Jurkat, Clone E6-1 (cell line): ENCODE measurements around the gene IFT57. TPM values are rescaled to one million over a fixed set of nuclear protein-coding genes. Genes with fewer than 3 reads are reported as not detected.
A peak's percentile ranks its signal among the peaks of the same experiment; 100 is the strongest.
"Not testable (repeated sequence)": the region's sequence is repeated elsewhere in the genome, so short reads cannot be mapped to it uniquely, and the experiment has no call there.

Experiments
- DNase-seq: peaks from one replicate; pipeline ENCODE4 v3.0.0-alpha.2; 2011; ENCODE audit warnings: low read depth, low spot score
- H3K4me3 ChIP-seq: 2 replicates; pipeline ENCODE4 v1.5.1; 2011; ENCODE audit warnings: mild to moderate bottlenecking, low read length, control low read depth, moderate library complexity
- polyA plus RNA-seq: library from polyadenylated mRNA; unstranded; fragments of >200 nt; gene quantifications from one replicate; pipeline ENCODE4 v1.2.1, GENCODE V29; 2012; ENCODE audit warnings: missing spikeins; ENCODE audit not compliant: insufficient read length, insufficient read depth

Gene IFT57
- polyA plus RNA-seq: 13.5 TPM

GRCh38 chr3:108221911-108222852 lies at the start of gene IFT57:
TSS of gene IFT57 (minus strand) at chr3:108222424. CDS start at chr3:108222322, 102 bp downstream.
- DNase-seq: peak; percentile 93
- H3K4me3 ChIP-seq: peak within 1 kb of the TSS; percentile 58

- H3K4me3 ChIP-seq: no peak overlapping the region
- DNase-seq: no peak
Measured at GRCh38 chr3:108271626-108272025, 49.4 kb upstream of the IFT57 start.

GRCh38 chr3:108268235-108268634 lies 46.0 kb upstream of the IFT57 start:
- not testable (repeated sequence) for H3K4me3 ChIP-seq, DNase-seq

- not testable (repeated sequence) for H3K4me3 ChIP-seq, DNase-seq
Measured at GRCh38 chr3:108264534-108265298, 42.5 kb upstream of the IFT57 start.

- DNase-seq: no peak
- no peak overlapping the region for H3K4me3 ChIP-seq
Measured at GRCh38 chr3:108255131-108255530, 32.9 kb upstream of the IFT57 start.

GRCh38 chr3:108251844-108252243 lies 29.6 kb upstream of the IFT57 start:
- no peak overlapping the region for H3K4me3 ChIP-seq
- DNase-seq: no peak

GRCh38 chr3:108251265-108251664 lies 29.0 kb upstream of the IFT57 start:
- DNase-seq: no peak

GRCh38 chr3:108250626-108251025 lies 28.4 kb upstream of the IFT57 start:
- no peak for DNase-seq

More at GRCh38 chr3:108251265-108251664, 29.0 kb upstream of the IFT57 start:
- no peak overlapping the region for H3K4me3 ChIP-seq

GRCh38 chr3:108243243-108243642 lies 21.0 kb upstream of the IFT57 start:
- DNase-seq: no peak
- H3K4me3 ChIP-seq: no peak overlapping the region

More at GRCh38 chr3:108250626-108251025, 28.4 kb upstream of the IFT57 start:
- no peak overlapping the region for H3K4me3 ChIP-seq

- no peak for DNase-seq
- no peak overlapping the region for H3K4me3 ChIP-seq
Measured at GRCh38 chr3:108242776-108243175, 20.6 kb upstream of the IFT57 start.

GRCh38 chr3:108241721-108242120 lies 19.5 kb upstream of the IFT57 start:
- no peak overlapping the region for H3K4me3 ChIP-seq
- DNase-seq: no peak

GRCh38 chr3:108241146-108241545 lies 18.9 kb upstream of the IFT57 start:
- DNase-seq: no peak
- no peak overlapping the region for H3K4me3 ChIP-seq

GRCh38 chr3:108239082-108239481 lies 16.9 kb upstream of the IFT57 start:
- no peak for DNase-seq

GRCh38 chr3:108235290-108235689 lies 13.1 kb upstream of the IFT57 start:
- no peak overlapping the region for H3K4me3 ChIP-seq
- DNase-seq: no peak

More at GRCh38 chr3:108239082-108239481, 16.9 kb upstream of the IFT57 start:
- H3K4me3 ChIP-seq: no peak overlapping the region

GRCh38 chr3:108234387-108234957 lies 12.2 kb upstream of the IFT57 start:
- DNase-seq: no peak

GRCh38 chr3:108228286-108228685 lies 6.1 kb upstream of the IFT57 start:
- no peak overlapping the region for H3K4me3 ChIP-seq
- no peak for DNase-seq

More at GRCh38 chr3:108234387-108234957, 12.2 kb upstream of the IFT57 start:
- H3K4me3 ChIP-seq: no peak overlapping the region

- H3K4me3 ChIP-seq: no peak overlapping the region
- no peak for DNase-seq
Measured at GRCh38 chr3:108227131-108227530, 4.9 kb upstream of the IFT57 start.

- no peak overlapping the region for H3K4me3 ChIP-seq
- DNase-seq: no peak
Measured at GRCh38 chr3:108225221-108225620, 3.0 kb upstream of the IFT57 start.

GRCh38 chr3:108223928-108224327 lies 1.7 kb upstream of the IFT57 start:
- DNase-seq: peak; percentile 47
- H3K4me3 ChIP-seq: no peak overlapping the region
